Activated CD4-positive, CD25-positive, alpha-beta regulatory T cell (primary cell): ENCODE results near the gene HOXA9.

ENCODE experiments used
- DNase-seq, 4 experiments: peaks; one replicate each; lab custom pipeline; 2025; lab: John Stamatoyannopoulos, UW

The HOXA9 gene

DNA sequence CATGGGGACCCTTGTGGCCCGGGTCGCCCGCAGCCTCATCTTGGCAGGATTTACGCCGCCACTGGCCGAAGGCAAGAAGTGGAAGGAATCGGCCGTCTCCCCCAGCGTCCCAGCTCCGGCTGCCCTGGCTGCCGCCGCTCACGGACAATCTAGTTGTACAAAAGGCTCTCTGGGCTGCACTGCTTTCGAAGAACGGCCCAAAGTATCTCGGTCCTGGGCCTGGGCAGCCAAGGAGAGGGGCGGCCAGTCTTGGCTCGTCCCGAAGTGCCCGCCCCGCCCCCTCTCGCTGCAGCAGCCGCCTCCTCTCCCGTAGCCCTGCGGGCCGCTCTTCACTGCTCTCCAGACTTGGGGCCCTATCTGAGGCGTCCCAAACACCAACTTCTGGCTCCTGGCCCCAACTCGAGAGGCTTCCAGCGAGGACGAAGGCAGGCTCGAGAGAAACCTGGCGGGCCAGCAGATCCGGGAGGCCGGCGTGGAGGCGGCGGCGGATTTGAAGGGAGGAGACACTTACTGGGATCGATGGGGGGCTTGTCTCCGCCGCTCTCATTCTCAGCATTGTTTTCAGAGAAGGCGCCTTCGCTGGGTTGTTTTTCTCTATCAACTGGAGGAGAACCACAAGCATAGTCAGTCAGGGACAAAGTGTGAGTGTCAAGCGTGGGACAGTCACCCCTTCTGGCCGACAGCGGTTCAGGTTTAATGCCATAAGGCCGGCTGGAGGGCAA lies 809 bp downstream of the HOXA9 start:
- DNase-seq, result no peak

DNA sequence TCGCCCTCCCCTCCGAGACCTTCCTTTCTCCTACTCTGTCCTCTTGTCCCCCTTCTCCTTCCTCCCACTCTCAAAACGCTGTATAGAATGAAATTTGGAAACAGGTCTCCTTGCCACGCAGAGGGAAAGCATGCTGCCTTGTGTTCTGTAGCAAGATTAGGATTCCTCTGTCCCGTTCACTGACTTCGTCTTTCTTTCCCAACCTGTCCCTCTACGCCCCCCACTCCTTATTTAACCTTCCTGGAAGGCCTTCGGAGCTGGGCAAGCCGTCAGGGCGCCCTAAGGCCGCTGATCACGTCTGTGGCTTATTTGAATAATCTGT lies 1.3 kb downstream of the HOXA9 start:
- no peak for DNase-seq

GRCh38 chr7:27163288-27164044 lies 1.9 kb downstream of the HOXA9 start:
- DNase-seq, result no peak

- no peak for DNase-seq
Observed at GRCh38 chr7:27162561-27163287, 2.6 kb downstream of the HOXA9 start.

- no peak for DNase-seq
Observed at GRCh38 chr7:27161721-27162560, 3.4 kb downstream of the HOXA9 start.

DNA sequence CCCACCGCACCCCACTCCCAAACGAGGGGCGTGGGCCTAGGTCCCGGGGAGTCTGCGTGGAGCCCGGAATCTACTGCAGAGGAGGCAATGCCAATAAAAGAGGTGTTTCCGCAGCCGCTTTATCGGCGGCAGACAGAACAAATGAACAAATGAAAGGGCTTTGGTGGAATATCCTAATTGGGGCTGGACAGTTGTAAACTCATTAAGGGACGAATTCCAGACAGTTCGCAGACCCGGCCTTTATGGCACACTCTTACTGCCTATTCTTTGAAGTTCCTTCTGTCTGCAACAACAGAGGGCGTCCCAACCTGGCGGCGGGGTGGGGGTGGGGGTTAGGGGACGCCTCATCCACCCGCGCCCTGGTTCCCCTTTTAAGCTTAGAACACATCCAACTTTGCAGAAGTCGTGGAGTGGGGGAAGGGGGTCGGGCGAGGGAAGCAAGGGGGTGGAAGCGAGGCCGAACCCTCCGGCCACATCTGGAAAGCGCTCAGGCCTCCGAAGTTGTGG lies 4.1 kb downstream of the HOXA9 start:
- no peak for DNase-seq

GRCh38 chr7:27160546-27161213 lies 4.7 kb downstream of the HOXA9 start:
- DNase-seq, result peak; percentile 55 to 82 (median 74)

DNA sequence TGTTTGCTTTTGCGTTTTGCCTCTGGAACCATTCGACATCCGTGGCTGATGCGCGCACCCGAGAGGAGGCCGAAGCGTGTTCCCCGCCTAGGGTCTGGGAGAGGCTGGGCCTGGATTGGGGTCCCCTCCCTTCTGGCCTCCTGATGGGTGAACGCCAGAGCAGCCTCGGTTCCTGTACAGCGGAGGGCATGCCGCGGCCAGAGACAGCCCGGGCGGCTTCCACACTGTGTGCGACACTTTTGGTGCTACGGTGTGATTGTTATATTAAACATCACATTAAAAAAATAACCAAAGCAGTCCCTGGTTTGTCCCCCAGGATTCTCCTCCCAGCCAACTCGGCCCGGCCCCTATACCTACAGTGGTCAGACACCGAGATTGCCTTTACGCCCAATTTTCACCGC lies 5.2 kb downstream of the HOXA9 start:
- no peak for DNase-seq

- no peak for DNase-seq
Observed at GRCh38 chr7:27159266-27160144, 5.8 kb downstream of the HOXA9 start.

GRCh38 chr7:27158436-27159265 lies 6.7 kb downstream of the HOXA9 start:
- no peak for DNase-seq

DNA sequence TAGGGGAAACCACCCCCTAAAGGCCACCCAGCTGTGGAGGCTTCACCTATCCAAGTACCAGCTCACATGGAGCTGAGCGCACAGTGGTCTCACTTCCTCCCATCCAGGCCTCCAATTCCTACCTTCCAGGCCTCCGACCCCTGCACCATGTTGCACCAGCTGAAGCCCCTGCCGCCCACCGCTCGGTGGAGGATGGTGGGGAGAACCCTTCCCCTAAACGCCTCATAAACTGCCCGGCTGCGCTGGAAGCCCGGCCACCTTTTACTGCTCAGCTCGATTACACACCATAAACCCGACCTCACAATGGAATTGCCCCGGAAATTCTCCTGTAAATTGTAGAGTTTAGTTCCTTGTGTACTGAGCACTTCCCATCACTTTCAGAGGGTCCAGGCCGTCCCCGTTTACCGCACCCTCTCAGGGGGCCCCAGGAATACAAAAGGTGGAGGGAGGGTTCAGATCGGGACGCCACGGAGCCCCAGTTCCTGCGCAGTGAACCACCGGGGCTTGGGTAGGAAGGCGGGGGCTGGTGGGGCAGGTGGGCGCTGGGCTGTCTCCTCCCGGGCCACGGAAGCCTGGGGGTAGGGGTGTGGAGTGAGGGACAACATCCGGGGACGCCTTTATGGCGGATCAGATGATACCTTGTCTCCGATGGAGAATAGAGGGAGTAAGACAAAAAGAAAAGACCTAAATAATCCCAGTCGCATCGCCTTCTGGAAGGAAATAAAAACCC lies 7.5 kb downstream of the HOXA9 start:
- no peak for DNase-seq

DNA sequence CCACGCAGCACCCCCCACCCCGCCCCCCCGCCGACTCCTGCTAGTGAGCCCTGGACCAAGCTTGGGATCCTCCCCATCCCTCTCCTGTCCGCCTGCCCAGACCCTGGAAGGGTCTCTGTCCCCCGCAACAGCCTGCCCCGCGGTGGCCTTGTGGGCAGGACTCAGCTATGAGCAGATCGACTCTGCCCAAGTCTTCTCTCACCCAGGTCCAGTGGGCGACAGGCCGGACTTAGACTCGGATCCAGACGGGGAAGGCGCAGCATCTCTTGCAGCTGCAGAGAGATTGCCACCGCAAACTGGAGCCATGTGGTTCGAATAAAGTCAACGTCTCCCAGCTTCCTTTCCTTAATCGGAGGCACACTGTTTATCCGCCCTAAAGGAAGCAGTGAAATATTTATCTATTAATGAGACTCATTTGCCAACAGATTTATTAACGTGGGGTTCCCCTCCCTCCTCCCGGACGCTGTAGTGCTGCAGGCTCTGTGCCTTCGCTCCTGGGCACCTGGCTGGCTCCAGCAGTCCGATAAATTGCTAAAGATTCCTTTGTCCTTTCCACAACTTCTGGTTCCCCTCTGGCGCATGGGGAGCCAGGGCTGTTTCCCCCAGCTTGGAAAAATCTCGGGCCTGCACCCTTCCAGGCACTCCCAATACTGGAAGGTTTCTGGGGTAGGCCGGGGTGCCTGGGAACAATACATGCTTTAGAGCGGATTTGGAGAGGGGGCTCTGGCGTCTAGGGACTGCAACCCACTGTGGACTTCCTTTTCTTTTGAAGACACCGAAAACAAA lies 8.2 kb downstream of the HOXA9 start:
- DNase-seq, result no peak

GRCh38 chr7:27156508-27156898 lies 8.8 kb downstream of the HOXA9 start, which contains the start of gene HOXA7:
TSS of gene HOXA7 (minus strand) at chr7:27156675. CDS start at chr7:27156545, 130 bp downstream.
- no peak for DNase-seq

- DNase-seq, result no peak
Observed at GRCh38 chr7:27155816-27156507, 9.4 kb downstream of the HOXA9 start.

DNA sequence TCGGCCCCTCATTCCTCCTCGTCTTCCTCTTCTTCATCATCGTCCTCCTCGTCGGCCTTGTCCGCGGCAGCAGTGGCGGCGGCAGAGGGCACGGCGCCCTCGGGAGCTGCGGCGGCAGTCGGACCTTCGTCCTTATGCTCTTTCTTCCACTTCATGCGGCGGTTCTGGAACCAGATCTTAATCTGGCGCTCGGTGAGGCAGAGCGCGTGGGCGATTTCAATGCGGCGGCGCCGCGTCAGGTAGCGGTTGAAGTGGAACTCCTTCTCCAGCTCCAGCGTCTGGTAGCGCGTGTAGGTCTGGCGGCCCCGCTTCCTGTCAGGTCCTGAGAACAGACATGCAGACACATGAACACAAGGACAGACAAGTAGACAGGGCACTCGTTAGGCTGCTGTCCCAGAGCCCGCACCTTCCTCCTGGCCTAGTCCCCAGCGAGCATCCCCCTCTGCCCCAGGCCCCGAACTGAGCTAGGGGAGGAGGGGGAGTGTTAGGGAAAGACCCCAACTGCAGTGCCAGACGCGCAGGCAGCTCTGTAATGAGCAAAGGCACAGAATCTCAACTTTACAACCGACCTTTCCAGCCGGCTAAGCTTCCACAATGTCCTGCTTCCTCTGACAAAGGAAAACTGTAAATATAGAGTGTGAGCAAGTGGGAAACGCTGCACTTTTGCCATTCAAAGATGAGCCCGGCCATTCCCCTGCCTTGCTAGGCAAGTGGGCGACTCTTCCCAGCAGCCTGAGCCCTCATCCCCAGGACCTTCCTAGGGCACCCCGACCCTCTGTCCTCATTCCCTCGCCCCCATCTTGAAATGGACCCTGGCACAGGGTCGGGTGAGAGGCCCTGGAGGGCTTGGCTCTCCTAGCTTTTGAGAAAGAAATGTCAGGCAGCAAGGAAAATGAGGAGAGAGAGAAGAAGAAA lies 10.2 kb downstream of the HOXA9 start:
- DNase-seq, result no peak

DNA sequence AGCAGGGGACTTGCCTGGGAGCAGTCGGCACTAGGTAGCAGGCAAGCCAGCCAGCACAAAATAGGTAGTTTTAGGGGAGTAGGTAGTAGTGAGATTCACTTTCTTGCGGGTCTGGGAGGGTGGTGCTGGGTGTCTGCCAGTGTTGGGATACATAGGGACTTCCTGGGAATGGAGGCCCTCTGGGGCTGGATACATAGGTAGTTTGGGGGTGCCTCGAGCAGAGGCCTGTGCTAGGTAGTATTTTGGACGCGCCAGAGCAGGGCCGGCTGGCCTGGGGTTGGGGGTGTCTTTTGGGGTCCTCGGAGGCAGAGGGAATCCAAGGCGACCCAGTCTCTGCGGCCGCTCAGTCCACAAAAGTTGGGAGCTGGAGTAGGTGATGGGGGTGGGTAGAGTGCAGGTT lies 11.0 kb downstream of the HOXA9 start:
- DNase-seq, result no peak
